NCI-H2196 treated with DMSO at 0.1 percent for 48 hours (cell line): ENCODE data around the gene BACH2.
"Not testable (repeated sequence)": the region's sequence is repeated elsewhere in the genome, so short reads cannot be mapped to it uniquely, and the experiment has no call there.

Source experiments
- DNase-seq: peaks from one replicate; lab custom pipeline; 2025; ENCODE audit not compliant: unreplicated experiment; lab: John Stamatoyannopoulos, UW

BACH2 gene

GRCh38 chr6:90282265-90282664 is 14.4 kb downstream of the BACH2 start:
- not testable (repeated sequence) for DNase-seq

GRCh38 chr6:90278129-90278528 is 18.5 kb downstream of the BACH2 start:
- DNase-seq, result no peak

- DNase-seq, result no peak
Measured at GRCh38 chr6:90277302-90278011, 19.2 kb downstream of the BACH2 start.

GRCh38 chr6:90274451-90275030 is 22.1 kb downstream of the BACH2 start:
- no peak for DNase-seq

GRCh38 chr6:90273863-90274262 is 22.8 kb downstream of the BACH2 start:
- no peak for DNase-seq

- DNase-seq, result no peak
Measured at GRCh38 chr6:90272895-90273294, 23.7 kb downstream of the BACH2 start.

- no peak for DNase-seq
Measured at GRCh38 chr6:90271831-90272230, 24.8 kb downstream of the BACH2 start.

- DNase-seq, result no peak
Measured at GRCh38 chr6:90269334-90269733, 27.3 kb downstream of the BACH2 start.

GRCh38 chr6:90268178-90268577 is 28.5 kb downstream of the BACH2 start:
- DNase-seq, result no peak

- DNase-seq, result peak; percentile 6
Measured at GRCh38 chr6:90266905-90267621, 29.6 kb downstream of the BACH2 start.

- no peak for DNase-seq
Measured at GRCh38 chr6:90264561-90264960, 32.1 kb downstream of the BACH2 start.

- no peak for DNase-seq
Measured at GRCh38 chr6:90263633-90264032, 33.0 kb downstream of the BACH2 start.

- no peak for DNase-seq
Measured at GRCh38 chr6:90261801-90262200, 34.8 kb downstream of the BACH2 start.

- DNase-seq, result no peak
Measured at GRCh38 chr6:90257486-90257738, 39.2 kb downstream of the BACH2 start.

- no peak for DNase-seq
Measured at GRCh38 chr6:90256698-90257485, 39.8 kb downstream of the BACH2 start.

- no peak for DNase-seq
Measured at GRCh38 chr6:90253631-90254030, 43.0 kb downstream of the BACH2 start.

- DNase-seq, result no peak
Measured at GRCh38 chr6:90251295-90251992, 45.2 kb downstream of the BACH2 start.

GRCh38 chr6:90250405-90250804 is 46.2 kb downstream of the BACH2 start:
- DNase-seq, result no peak

GRCh38 chr6:90249458-90249857 is 47.2 kb downstream of the BACH2 start:
- DNase-seq, result no peak

GRCh38 chr6:90249034-90249433 is 47.6 kb downstream of the BACH2 start:
- no peak for DNase-seq

- DNase-seq, result no peak
Measured at GRCh38 chr6:90247262-90247661, 49.4 kb downstream of the BACH2 start.
